GM12892 (cell line): ENCODE results near the gene PHF24.

Experiments used
- POLR2A ChIP-seq: IDR thresholded peaks from 2 replicates; pipeline ENCODE4 v1.6.1; 2011; ENCODE audit warnings: low read depth, low read length, control low read depth
- POLR2AphosphoS5 ChIP-seq: IDR thresholded peaks from 2 replicates; pipeline ENCODE4 v1.6.1; 2011; ENCODE audit warnings: low read depth, low read length, control low read depth

DNA sequence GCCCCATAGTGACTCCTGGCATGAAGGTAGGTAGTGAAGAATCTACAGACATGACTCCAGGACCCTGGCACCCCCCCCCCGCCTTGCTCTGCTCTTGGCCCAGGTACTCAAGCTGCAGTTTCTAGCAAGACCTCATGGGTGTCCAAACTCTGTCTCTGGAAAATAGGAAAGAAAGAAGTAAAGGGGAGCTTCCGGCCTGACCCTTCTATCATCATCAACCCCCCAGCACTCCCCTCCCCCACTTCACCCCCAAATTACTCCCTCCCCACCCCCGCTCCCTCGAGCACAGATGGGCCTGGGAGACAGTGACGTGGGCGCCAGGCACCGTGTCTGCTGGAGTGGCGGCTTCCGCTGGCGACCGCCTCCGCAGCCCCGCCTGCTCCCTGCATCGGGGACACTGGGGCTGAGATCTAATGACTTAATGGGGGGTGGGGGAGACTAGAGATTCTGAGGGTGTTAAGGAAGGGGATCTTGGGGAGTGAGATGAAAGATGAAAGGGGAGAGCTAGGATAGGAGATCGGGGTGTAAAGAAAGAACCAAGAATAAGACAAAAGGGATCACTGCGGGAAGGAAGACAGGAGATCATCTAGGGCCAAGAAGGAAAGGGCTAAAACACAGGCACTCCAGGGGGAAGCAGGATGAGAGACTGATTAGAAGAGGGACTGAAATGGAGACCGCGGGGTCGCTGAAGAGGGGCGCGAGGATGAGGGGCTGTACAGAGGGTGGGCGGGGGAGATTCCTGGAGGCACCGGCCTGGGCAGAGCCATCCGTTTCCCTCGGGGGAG lies 30.3 kb downstream of the PHF24 start:
- TF ChIP-seq POLR2A (no peak), POLR2AphosphoS5 (no peak)
